Spleen (tissue), 7 donors: ENCODE measurements around the gene MLLT10.

Experiments
- CTCF ChIP-seq, 11 experiments: fragments of 200-600 bp in 7 of 11; fragments of 450-650 bp in 4 of 11; sonication (generic) in 4 of 11; IDR thresholded peaks in 8 of 11; conservative IDR thresholded peaks in 3 of 11; 1 replicate in 7 of 11; 2 replicates in 4 of 11; pipeline versions ENCODE4 v1.4.0 to v1.8.0; 2016 to 2021; ENCODE audit warnings: antibody characterized with exemption in 11 of 11, inconsistent platforms in 4 of 11, mild to moderate bottlenecking in 1 of 11
- POLR2A ChIP-seq, 3 donors: fragments of 450-650 bp; IDR thresholded peaks; one replicate each; pipeline ENCODE4 v1.5.1; 2017; ENCODE audit warnings: antibody characterized with exemption in 3 of 3, mild to moderate bottlenecking in 1 of 3
- donor health status: DM: no; HTN: no; CAD: no; lungs with moderate emphysema.
- donor health status: DM: no; HTN: no; CAD: no.
- donor health status: DM: no; HTN: no; CAD: no.

GRCh38 chr10:21721000-21721665 lies 187.1 kb downstream of the MLLT10 start:
- no peak for TF ChIP-seq CTCF (IDR thresholded peaks at IDR 0.05 in 8 of 11, conservative IDR thresholded peaks at IDR 0.05 in 3 of 11)
- no peak for TF ChIP-seq POLR2A (IDR thresholded peaks at IDR 0.05)
